ENCODE data around the gene TM6SF1. TPM values are rescaled to one million over a fixed set of nuclear protein-coding genes. Genes with fewer than 3 reads are reported as not detected.

Gene TM6SF1
- total and polyA plus RNA-seq, 4 donors = 0.65 to 2.1 (median 1.3) TPM

DNA sequence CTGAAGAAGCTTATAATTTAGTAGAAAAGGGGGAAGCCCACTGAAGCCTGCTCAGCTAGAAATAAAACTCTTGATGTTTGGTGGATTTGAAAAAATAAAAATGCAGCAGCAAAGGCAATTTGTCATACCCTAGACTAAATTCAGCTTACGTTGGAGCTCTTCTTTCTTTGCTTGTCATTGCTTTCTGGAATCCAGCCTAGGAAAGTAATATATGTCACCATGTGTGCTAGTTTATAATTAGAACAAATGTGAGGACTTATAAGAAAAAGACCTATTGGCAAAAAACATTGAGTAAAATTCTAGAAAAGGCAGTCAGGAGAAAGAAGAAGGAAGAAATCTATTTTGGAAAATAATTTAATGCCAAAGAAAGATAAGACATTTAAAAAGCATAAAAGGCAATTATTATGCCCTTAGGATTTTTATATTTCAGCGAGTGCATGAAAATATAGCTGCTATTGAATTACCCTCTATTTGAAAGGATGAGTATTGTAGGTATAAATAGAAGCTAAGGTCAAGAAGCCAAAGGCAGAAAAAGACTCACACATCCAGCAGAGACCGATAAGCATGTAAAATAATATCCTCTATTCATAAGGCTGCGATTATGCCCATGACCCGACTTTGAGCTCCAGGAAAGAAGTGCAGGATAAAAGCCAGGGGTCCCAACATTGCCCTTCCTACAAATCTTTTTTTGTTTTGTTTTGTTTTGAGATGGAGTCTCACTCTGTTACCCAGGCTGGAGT lies 29.8 kb upstream of the TM6SF1 start:
- Histone ChIP-seq H3K27me3 (ENCODE audit: control insufficient read depth in 4 of 4, insufficient read depth in 4 of 4, low read length in 3 of 4) (peaks cover 0 to 5% (median 4%) of the 10 kb centered on the region in 4 donors), H3K9me3 (ENCODE audit: control insufficient read depth in 4 of 4, low read length in 3 of 4) (peaks cover 0 to 12% (median 3%) of the 10 kb centered on the region in 4 donors), H3K36me3 (ENCODE audit: control insufficient read depth in 4 of 4, insufficient read depth in 3 of 4, low read depth in 1 of 4, low read length in 3 of 4) (no peaks in the 10 kb centered on the region), H3K9ac (ENCODE audit: low read depth in 1 of 2, low read length in 2 of 2) (no peak overlapping the region), H3K27ac (ENCODE audit: low read depth in 1 of 2, low read length in 2 of 2) (no peak overlapping the region), H3K4me3 (ENCODE audit: low read depth in 1 of 3, low read length in 3 of 3) (no peak overlapping the region), H3K4me1 (ENCODE audit: control insufficient read depth in 4 of 4, insufficient read depth in 4 of 4, low read length in 3 of 4) (no peaks in the 10 kb centered on the region)
- WGBS = 58% methylated on average over 5 of the region's 5 CpGs
- DNase-seq (ENCODE audit: low spot score) = no peak
- TF ChIP-seq RXRA (IDR thresholded peaks at IDR 0.05) = no peak

DNA sequence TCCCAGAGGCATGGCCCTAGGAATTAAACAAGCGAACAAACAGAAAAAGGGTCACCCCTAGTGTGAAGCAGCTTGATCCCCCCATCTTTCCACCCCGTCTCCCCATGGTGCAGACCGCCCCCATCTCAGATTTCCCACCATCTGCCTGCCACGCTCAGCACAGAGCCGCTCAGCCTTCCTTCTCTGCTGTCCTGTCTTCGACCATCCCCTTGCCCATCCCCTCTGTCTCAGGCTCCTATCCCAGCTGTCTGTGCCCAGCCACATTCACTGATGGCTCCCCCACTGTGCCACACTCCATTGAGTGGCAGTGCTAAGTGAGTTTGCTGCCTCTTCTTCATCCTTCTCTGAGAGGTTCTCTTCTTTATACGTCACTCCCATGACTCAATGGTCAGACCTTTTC lies 28.7 kb upstream of the TM6SF1 start:
- no peak for TF ChIP-seq TAF1 (conservative IDR thresholded peaks at IDR 0.05)
- TF ChIP-seq, protein P1, sequence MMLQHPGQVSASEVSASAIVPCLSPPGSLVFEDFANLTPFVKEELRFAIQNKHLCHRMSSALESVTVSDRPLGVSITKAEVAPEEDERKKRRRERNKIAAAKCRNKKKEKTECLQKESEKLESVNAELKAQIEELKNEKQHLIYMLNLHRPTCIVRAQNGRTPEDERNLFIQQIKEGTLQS (IDR thresholded peaks at IDR 0.05) = no peak
- TF ChIP-seq FOXA2 (IDR thresholded peaks at IDR 0.05) = no peak
- TF ChIP-seq HNF4G (IDR thresholded peaks at IDR 0.05) = no peak
- TF ChIP-seq, protein P2, sequence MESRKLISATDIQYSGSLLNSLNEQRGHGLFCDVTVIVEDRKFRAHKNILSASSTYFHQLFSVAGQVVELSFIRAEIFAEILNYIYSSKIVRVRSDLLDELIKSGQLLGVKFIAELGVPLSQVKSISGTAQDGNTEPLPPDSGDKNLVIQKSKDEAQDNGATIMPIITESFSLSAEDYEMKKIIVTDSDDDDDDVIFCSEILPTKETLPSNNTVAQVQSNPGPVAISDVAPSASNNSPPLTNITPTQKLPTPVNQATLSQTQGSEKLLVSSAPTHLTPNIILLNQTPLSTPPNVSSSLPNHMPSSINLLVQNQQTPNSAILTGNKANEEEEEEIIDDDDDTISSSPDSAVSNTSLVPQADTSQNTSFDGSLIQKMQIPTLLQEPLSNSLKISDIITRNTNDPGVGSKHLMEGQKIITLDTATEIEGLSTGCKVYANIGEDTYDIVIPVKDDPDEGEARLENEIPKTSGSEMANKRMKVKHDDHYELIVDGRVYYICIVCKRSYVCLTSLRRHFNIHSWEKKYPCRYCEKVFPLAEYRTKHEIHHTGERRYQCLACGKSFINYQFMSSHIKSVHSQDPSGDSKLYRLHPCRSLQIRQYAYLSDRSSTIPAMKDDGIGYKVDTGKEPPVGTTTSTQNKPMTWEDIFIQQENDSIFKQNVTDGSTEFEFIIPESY (IDR thresholded peaks at IDR 0.05) = no peak
- no peak for TF ChIP-seq FOXA1 (IDR thresholded peaks at IDR 0.05)
- TF ChIP-seq JUND (IDR thresholded peaks at IDR 0.05) = no peak
- TF ChIP-seq, protein P3, sequence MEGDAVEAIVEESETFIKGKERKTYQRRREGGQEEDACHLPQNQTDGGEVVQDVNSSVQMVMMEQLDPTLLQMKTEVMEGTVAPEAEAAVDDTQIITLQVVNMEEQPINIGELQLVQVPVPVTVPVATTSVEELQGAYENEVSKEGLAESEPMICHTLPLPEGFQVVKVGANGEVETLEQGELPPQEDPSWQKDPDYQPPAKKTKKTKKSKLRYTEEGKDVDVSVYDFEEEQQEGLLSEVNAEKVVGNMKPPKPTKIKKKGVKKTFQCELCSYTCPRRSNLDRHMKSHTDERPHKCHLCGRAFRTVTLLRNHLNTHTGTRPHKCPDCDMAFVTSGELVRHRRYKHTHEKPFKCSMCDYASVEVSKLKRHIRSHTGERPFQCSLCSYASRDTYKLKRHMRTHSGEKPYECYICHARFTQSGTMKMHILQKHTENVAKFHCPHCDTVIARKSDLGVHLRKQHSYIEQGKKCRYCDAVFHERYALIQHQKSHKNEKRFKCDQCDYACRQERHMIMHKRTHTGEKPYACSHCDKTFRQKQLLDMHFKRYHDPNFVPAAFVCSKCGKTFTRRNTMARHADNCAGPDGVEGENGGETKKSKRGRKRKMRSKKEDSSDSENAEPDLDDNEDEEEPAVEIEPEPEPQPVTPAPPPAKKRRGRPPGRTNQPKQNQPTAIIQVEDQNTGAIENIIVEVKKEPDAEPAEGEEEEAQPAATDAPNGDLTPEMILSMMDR (IDR thresholded peaks at IDR 0.05; ENCODE audit: low read depth, low read length, missing input control) = no peak
- no peak for TF ChIP-seq SP1 (IDR thresholded peaks at IDR 0.05)
- no peak for TF ChIP-seq RAD21 (IDR thresholded peaks at IDR 0.05)
- TF ChIP-seq EGR1 (IDR thresholded peaks at IDR 0.05; ENCODE audit: low read depth in 2 of 2) = no peak
- no peak for TF ChIP-seq HNF4A (conservative IDR thresholded peaks at IDR 0.05)
- TF ChIP-seq YY1 (IDR thresholded peaks at IDR 0.05) = no peak
- no peak for TF ChIP-seq RXRA (IDR thresholded peaks at IDR 0.05)
- TF ChIP-seq, protein P4, sequence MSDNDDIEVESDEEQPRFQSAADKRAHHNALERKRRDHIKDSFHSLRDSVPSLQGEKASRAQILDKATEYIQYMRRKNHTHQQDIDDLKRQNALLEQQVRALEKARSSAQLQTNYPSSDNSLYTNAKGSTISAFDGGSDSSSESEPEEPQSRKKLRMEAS (IDR thresholded peaks at IDR 0.05) = no peak
- TF ChIP-seq NR2F2 (IDR thresholded peaks at IDR 0.05) = no peak
- TF ChIP-seq, protein P5, sequence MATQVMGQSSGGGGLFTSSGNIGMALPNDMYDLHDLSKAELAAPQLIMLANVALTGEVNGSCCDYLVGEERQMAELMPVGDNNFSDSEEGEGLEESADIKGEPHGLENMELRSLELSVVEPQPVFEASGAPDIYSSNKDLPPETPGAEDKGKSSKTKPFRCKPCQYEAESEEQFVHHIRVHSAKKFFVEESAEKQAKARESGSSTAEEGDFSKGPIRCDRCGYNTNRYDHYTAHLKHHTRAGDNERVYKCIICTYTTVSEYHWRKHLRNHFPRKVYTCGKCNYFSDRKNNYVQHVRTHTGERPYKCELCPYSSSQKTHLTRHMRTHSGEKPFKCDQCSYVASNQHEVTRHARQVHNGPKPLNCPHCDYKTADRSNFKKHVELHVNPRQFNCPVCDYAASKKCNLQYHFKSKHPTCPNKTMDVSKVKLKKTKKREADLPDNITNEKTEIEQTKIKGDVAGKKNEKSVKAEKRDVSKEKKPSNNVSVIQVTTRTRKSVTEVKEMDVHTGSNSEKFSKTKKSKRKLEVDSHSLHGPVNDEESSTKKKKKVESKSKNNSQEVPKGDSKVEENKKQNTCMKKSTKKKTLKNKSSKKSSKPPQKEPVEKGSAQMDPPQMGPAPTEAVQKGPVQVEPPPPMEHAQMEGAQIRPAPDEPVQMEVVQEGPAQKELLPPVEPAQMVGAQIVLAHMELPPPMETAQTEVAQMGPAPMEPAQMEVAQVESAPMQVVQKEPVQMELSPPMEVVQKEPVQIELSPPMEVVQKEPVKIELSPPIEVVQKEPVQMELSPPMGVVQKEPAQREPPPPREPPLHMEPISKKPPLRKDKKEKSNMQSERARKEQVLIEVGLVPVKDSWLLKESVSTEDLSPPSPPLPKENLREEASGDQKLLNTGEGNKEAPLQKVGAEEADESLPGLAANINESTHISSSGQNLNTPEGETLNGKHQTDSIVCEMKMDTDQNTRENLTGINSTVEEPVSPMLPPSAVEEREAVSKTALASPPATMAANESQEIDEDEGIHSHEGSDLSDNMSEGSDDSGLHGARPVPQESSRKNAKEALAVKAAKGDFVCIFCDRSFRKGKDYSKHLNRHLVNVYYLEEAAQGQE (IDR thresholded peaks at IDR 0.05) = no peak
- DNase-seq (ENCODE audit: low spot score) = no peak
- H3K4me1 ChIP-seq (ENCODE audit: control insufficient read depth in 4 of 4, insufficient read depth in 4 of 4, low read length in 3 of 4) = no peaks in the 10 kb centered on the region
- H3K9ac ChIP-seq (ENCODE audit: low read depth in 1 of 2, low read length in 2 of 2) = no peak overlapping the region
- H3K4me3 ChIP-seq (ENCODE audit: low read depth in 1 of 3, low read length in 3 of 3) = no peak overlapping the region
- no peak overlapping the region for H3K27ac ChIP-seq (ENCODE audit: low read depth in 1 of 2, low read length in 2 of 2)
- 62% methylated on average over 7 of the region's 7 CpGs for whole genome bisulfite sequencing
- H3K36me3 ChIP-seq (ENCODE audit: control insufficient read depth in 4 of 4, insufficient read depth in 3 of 4, low read depth in 1 of 4, low read length in 3 of 4) = no peaks in the 10 kb centered on the region
- peaks cover 0 to 4% (median under 1%) of the 10 kb centered on the region in 4 donors for H3K9me3 ChIP-seq (ENCODE audit: control insufficient read depth in 4 of 4, low read length in 3 of 4)
- H3K27me3 ChIP-seq (ENCODE audit: control insufficient read depth in 4 of 4, insufficient read depth in 4 of 4, low read length in 3 of 4) = peaks cover 0 to 7% (median 4%) of the 10 kb centered on the region in 4 donors
